NCI-H1694 (cell line): ENCODE data around the gene WWOX.
A peak's percentile ranks its signal among the peaks of the same experiment; 100 is the strongest.

Source experiments
- DNase-seq: peaks from one replicate; lab custom pipeline; 2025; lab: John Stamatoyannopoulos, UW

WWOX gene

DNA sequence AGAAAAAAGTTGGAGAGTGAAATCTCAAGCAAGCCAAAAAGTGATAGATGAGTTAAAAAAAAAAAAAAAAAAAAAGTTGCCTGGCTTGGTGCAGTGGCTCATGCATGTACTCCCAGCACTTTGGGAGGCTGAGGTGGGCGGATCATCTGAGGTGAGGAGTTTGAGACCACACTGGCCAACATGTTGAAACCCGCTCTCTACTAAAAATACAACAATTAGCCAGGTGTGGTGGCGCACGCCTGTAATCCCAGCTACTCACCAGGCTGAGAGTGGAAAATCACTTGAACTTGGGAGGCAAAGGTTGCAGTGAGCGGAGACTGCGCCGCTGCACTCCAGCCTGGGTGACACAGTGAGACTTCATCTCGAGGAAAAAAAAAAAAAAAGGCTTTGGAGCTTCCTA lies 668.8 kb downstream of the WWOX start:
- no peak for DNase-seq

DNA sequence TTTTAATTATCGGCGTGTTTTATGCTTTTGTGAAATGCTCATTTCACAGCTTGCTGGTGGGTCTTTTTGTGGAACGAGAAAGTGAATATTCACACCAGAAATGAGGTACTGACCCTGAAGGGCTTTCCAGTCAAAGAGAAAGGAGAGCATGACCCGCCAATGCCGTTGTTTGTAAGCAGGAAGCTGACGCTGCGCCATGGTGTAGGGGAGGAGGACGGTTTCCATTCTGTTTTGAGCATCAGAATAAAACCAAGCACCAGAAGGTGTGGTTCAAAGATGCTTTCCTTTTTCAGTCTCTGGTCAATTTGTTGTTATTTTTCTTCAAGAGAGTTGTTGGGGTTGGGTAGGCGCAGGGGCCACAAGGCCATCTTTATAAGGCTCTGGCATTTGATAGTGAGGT lies 669.3 kb downstream of the WWOX start:
- DNase-seq: no peak

DNA sequence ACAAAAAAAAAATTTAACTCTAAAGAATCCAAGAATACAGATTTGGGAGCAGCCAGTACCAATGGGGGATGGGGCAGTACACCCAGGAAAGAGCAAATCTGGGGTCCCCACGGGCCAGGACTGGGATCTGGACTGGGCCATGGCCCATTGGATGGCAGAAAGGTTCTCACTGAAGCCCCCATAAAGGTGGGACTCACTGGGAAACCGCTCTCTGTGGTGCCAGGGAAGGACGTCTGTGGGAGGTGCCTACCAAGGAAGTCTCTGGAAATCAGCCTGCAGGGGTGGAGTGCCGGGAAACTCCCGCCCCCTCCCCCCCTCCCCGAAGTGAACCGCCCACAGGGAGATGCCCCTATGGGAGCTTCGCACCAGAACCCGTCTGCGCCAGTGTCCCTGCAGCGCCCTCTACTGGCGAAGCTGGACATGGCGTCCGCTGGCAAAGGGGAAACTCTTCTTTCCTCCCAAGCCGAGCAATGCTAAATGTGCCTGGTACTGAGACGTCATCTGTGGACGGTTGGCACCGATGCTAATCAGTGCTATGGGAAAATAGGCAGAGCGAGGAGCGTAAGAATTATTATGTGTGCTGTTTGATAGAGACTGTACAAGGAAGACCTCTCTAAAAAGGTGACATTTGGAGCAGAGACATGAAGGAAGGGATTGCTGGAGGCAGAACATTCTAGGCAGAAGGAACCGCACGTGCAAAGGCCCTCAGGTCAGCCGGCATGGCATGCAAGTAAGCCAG lies 671.1 kb downstream of the WWOX start:
- DNase-seq: peak; percentile 3

DNA sequence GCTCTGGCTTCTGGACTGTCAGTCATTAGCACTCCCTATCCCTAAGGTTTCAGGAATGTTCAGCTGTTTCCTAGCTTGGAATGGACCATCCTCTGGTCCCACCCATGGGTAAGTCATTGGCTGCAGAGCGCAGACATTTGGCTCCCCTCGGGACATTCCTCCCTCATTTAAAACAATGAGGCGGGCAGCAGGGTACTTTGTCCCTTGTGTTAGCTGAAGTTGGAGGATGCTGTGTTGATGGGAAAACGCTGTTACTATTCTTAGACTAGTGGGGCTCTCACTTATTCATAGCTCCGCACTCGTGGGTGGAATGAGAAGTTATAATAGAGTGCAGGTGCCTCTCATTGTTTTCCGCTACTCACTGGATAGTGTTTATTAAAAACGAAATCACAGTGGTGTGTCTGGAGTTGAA lies 673.8 kb downstream of the WWOX start:
- DNase-seq: no peak

DNA sequence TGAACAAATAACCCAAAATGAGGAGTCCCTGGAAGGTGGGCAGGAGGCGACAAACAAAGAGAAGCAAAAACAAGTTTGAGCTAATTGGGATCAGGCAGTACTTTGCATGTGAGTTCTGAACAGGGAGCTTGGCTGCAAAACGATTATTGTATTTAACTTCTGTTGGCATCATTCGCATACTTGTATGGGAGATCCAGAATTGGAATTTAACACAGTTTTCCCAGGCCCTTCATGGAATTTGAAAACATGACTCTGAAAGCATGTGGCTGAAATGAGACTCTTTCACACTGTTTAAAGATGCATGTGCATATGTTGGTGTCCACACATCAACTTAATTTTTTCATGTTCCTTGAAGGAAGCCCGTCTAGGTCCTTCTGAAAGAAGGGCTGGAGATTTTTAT lies 674.3 kb downstream of the WWOX start:
- no peak for DNase-seq

DNA sequence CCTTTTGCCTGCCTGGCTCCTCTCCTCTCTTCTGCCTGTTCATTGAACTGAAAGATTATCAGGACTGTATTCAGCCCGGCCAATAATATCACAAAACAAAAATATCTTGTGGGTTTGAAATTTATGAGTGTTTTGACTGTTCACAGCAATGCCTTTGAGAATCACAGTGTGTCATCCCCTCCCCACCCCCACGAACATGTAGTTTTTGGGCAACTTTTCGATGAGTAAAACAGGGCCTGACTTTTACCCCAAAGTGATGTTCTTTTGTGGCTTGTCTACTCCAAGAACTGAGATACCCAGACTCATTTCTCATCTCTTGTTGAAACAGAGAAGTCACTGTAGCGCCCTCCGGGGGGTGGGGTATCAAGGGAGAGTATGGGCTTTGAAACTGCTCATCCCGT lies 675.7 kb downstream of the WWOX start:
- no peak for DNase-seq

DNA sequence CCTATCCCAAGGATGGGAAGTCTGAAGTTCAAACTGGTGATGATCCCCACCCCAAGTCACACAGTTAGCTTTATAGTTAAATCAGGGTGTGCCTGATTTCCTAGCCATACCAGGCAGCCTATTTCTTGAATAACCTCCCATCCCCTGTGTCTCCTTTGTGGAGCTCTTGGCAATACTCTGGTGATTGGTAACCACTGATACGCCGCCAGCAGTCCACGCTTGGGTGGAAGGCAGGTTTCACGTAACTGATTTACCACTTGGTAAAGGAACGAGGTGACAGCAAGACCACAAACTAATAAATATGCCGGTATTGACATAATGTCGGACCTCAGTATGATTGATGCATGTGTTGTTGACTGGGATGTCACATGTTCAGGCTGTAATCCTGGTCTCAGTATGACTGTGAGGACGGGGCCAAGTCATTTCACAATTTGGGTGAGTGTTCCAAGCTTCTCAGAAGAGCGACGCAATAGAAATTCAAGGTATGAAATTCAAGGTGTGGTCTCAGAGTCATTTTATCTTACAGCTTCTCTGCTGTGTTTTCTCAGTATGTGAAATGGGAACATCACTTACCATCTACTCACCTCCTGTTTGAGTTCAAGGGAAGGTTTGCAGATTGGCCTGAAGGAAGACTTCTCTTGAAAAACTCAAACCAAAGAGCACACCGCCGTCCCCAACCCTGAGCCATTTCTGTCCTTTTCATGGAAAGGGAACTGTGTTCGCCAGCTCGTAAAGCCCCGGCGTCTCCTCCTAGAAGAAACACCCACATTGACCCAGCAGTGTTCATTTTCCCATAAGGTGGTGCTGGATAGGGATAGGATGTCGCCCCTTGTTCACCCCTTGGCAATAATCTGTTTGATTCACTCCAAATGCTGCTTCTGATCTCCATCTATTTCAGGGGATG lies 678.9 kb downstream of the WWOX start:
- DNase-seq: no peak

DNA sequence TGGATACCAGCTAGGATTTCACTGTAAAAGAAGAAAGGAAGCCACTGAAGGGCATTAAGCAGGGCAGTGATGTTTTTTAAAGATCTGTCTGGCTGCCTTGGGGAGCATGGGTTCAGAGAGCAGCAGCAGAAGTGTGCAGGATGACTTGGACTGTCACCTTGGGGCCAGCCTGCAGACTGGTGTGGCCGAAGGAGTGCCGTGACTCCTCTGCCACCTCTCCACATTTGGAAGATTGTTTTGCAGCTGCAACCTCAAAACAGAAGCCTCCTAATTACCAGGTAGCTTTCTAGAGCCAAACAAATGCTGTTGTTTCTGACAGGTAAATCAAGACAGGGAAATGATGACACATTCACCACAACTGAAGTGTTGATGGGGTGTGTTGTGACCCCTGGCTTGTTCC lies 681.4 kb downstream of the WWOX start:
- no peak for DNase-seq

DNA sequence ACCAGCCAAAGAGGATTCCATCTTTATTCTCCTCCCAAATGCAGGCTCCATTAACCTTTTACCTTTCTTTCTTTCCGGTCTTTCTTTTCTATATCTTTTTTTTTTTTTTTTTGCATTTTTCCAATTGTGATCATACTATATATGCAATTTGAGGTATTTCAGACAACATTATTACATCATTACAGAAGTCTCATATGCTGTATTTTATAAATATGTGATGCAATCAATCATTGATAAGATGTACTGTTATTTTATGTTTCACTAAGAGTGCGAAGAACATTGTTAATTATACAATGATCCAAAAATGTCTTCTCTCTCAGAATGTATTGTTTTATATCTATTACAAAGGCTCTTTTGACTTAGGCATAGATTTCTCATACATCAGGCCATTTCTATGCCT lies 683.1 kb downstream of the WWOX start:
- no peak for DNase-seq

DNA sequence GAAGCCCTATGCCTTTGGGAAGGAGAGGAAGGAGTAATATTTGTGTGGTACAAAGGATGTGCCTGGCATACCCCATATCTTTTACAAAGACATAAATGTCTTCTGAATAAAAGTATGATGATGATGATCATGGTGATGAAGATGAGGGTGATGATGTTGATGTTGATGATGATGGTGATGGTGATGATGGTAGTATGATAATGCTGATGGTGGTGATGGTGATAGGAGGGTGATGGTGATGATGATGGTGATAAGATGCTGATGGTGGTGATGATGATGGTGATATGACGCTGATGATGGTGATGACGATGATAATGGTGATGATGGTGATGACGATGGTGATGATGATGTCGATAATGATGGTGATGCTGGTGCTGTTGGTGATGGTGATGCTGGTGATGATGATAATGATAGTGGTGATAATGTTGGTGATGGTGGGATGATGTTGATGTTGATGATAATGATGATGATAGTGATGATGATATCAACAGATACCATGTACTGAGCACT lies 684.2 kb downstream of the WWOX start:
- DNase-seq: no peak

DNA sequence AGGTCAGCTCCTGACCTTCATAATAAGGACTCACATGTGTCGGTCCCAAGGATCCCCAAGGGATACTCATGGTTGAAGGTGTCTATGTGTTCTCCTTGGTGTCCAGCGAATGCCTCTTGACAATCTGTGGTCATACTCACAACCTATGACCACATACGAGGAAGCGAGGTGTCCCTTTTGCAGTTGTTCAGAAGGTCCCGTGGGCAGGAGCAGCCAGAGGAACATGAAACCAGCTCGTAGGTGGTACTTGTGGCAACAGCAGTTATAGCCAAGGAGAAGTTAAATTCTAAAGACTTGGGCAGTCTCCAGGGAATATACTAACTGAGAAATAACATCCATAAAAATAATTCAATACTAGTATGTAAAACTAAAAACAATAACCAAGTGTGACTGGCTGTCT lies 685.3 kb downstream of the WWOX start:
- no peak for DNase-seq

DNA sequence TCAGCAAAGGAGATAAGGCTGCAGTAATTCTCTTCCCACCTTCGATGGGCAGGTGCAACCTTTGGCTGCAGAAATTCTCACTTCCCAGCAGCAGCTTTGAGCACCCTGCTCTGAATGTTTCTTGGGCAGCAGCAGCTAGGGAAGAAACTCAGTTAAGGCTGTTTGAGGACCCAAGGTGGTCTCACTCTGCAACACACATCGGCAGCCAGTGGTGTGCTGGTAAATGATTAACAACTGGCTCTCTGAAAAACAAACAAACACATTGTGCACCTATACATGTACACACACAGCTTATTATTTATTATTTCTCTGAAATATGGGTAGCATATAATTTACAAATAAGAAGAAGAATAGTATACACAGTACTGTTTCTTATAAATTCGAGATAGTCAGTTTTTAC lies 685.8 kb downstream of the WWOX start:
- DNase-seq: no peak

DNA sequence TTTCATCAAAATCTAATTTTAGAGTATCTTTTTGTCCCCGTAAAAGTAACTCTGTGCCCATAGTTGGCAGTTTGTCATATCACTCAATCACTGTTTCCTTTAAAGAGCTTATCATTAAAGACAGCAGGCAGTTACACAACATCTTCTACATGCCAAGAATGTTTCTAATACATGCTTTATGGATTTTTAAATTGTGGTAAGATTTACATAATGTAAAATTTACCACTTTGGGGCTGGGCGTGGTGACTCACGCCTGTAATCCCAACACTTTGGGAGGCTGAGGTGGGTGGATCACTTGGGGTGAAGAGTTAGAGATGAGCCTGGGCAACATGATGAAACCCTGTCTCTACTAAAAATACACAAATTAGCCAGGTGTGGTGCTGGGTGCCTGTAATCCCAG lies 687.2 kb downstream of the WWOX start:
- DNase-seq: no peak

DNA sequence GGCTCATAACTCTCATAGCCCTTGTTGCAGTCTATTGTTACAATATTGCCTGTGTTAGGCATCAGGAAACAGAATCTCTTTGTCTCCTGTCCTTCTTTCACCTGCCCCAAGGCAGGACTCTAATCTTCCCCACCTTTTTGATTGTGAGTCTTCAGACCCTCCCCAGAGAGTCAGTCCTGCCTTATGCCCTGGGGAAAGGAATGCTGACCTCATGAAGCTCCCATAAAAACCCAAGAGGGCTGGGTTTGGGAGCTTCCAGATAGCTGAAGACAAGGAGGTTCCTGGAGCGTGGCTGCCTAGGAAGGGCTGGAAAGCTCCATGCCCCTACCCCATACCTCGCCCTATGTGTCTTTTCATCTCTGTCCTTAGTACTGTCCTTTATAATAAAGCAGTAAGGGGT lies 688.8 kb downstream of the WWOX start:
- no peak for DNase-seq

DNA sequence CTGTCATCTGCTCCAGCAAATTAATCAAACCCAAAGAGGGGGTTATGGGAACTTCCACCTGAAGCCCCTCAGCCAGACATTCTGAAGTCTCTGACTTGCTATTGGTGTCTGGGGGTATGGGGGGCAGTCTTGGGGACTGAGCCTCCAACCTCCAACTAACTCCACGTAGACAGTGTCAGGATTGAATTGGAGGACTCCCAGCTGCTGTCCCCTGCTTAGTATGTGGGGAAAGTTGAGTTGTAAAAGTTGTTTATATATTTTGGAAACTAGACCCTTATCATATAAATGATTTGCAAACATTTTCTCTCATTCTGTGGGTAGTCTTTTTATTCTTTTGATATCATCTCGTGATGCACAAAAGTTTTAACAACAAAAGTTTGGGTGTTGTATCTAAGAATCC lies 689.2 kb downstream of the WWOX start:
- no peak for DNase-seq

DNA sequence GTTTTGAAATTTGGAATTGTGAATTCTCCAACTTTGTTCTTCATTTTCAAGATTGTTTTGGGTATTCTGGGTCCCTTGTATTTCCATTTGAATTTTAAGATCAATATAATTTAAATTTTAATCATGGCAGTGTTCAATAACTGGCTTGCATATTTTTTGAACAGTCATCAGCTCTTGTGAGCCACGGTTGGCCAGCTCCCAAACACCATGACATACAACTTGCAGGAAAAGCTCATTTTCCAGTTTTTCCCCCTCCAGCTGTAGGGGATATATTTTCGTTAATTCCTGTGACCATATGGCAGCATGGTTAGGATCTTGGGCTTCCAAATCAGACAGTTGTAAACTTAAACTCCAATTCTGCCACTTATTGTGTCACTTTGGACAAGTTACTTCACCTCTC lies 690.1 kb downstream of the WWOX start:
- DNase-seq: peak; percentile 4

DNA sequence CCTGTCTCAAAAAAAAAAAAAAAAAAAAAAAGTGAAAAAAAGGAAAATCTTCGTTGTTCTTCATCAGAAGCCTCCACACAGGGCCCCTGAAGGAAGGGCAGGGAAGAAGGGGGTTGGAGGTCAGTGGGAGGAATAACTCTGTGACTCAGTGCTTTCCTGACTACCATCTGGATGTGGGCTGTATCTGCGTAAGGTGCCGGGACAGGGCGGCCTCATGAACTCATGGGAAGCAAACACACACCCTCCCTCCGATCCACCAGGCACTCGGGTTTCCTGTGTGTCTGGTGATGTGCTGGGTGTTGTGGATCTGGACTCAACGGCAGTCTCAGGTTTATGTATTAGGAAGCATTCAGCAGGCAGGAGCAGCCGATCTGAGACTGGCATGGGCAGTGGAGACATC lies 691.6 kb downstream of the WWOX start:
- no peak for DNase-seq

DNA sequence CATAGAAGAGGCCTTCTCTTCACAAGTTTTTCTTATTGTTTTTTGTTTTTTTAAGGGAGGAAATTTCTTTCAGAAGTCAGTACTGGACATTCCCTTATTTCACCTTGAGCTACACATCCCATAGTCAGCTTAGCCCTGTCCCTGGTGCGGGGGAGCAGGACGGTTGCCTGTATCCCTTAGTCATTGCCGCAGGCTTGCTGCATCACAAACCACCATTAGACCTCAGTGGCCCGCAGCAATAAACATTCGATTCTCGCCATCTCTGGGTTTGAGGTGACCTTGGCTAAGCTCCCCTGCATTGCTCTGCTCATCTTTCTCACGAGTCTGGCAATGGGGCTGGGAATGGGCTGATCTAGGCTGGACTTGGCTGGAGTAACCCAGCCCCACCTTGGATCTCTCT lies 692.5 kb downstream of the WWOX start:
- DNase-seq: no peak

DNA sequence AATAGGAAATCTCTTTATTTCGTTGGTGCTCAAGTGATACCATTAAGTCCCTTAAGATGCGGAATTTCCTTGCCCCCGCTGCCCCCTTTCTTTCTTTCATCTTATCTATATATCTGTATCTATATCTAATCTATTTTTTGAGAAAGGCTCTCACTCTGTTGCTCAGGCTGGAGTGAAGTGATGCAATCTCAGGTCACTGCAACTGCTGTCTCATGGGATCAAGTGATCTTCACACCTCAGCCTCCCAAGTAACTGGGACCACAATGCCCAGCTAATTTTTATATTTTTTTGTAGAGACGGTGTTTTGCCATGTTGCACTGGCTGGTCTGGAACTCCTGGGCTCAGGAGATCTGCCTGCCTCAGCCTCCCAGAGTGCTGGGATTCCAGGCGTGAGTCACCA lies 693.5 kb downstream of the WWOX start:
- no peak for DNase-seq

DNA sequence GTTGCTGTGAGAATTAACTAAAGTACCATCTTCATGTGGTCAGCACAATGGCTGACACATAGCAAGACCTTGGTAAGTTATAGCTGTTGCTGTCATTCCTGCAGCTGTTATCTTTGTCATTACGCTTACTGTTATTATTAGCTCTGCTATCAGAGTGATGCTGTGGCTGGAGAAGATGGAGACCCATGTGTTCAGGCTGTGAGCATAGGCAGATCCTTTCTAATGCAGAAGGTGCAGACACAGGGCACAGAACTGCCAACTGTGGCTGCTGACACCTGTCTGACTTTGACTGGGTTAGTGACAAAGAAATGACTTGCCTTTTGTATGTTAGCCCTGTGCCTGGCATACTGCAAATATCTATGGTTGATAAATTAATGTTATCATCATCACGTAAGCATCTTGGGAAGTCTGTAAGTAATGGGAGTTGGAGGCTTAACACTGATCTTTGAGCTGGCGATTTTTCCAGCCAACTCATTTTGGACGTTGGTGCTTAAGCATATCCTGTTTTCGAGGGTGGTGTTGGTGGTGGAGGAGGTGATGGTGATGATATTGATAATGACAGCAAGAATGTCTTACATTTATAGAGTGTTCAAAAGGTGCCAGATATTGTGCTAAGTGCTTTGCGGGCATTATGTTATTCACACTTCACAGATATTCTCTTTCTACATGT lies 695.3 kb downstream of the WWOX start:
- DNase-seq: no peak

DNA sequence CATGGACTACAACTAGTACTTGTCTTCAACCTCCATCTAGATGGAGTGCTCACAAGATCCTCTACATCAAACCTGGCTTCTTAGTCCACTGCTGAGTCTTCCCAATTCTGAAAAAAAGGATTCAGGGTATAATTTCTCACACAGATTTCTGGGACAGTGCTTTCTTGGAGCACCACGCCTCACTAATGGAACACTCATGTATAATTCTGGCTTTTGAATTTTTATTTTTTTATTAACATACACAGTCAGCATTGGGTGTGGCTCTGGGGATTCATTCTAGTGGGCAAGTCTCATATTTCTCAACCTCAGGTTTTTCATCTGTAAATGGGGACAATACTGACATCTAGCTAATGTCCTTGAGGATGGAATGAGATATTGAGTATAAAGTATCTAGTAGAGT lies 696.0 kb downstream of the WWOX start:
- DNase-seq: no peak

DNA sequence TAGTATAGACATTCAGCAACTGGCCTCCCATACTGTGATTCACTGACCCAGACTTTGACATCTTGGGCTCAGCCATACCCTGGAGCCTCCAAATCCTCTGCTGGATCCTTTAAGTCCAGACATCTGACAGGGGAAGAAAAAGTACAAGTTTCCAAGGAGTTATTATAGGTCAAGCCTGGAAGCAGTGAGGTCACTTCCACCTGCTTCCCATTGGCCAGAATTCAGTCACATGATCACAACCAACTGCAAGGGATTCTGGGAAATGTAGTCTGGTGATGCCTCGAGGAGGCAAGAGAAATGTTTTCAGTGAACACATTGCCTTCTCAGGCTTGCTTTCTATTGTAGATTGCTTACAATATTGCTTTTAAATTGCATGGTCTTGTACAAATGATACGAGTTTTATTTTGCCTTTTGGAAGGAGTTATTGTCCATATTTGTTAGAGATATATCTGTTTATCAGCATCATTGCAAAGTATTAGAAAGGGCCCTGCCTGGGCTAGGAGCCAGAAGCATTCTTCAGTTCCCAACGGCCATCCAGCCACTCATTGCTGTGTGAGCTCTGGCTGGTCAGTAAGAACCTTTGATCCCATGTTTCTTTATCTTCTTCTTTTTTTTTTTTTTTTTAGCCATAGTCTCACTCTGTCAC lies 696.9 kb downstream of the WWOX start:
- no peak for DNase-seq
